NCI-H1105 (cell line): ENCODE results near the gene REEP5.
A peak's percentile ranks its signal among the peaks of the same experiment; 100 is the strongest.
"Not testable (repeated sequence)": the region's sequence is repeated elsewhere in the genome, so short reads cannot be mapped to it uniquely, and the experiment has no call there.

Experiments
- DNase-seq: peaks from one replicate; lab custom pipeline; 2025; lab: John Stamatoyannopoulos, UW

REEP5 gene

GRCh38 chr5:112885001-112885400 lies 37.0 kb downstream of the REEP5 start:
- no peak for DNase-seq

GRCh38 chr5:112883192-112883591 lies 38.8 kb downstream of the REEP5 start:
- no peak for DNase-seq

DNA sequence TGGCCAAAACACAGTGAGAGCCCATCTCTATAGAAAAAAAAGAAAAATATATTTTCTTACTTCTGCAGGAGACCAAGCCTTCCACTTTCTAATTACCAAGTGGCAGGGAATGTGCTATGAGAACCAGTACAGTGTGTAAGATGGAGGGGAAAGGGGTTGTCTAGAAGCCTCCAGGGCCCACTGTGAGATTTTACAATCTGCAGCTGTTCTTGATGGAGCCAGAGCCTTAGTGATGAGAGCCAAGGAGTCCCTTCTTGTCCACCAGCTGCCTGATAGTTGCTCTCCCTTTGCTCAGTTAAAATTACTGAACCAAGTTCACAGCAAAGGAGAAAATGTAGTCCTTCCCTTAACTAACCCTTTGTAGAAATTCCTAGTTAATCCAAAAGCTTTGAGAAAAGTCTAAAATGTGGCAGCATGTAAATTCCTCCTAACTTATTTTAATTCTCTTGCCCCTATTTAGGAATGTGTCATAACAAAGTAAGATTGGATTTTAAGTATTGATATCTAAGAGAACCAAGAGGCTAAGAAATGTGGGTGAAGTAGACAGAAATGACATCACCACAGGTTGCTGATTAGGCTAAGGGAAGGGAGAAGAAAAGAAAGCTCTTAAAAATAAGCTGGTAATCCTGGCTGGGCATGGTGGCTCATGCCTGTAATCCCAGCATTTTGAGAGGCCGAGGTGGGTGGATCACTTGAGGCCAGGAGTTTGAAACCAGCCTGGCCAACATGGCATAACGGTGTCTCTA lies 41.6 kb downstream of the REEP5 start:
- no peak for DNase-seq

- no peak for DNase-seq
These were observed 43.3 kb downstream of the REEP5 start for GRCh38 chr5:112878760-112879159.

DNA sequence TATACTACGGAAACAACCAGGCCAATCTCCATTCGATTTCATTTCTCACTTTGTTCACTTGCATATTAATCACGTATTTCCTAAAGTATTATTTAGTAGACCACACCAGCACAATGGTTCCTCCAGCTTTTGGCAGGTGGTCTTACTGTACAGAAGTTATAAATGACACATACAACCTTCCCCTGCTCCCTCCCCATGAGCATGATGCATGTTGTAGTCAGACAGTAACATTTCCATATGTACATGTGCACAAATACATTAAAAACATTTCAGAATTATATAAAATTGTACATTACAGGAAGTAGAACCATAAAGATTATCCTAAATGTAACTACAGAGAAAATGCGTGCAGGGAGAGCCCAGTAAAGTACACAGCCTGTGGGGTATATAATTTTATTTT lies 43.9 kb downstream of the REEP5 start:
- DNase-seq, result no peak

- DNase-seq, result no peak
These were observed 45.7 kb downstream of the REEP5 start for GRCh38 chr5:112876362-112876761.

GRCh38 chr5:112870966-112871365 lies 51.1 kb downstream of the REEP5 start:
- no peak for DNase-seq

- no peak for DNase-seq
These were observed 52.1 kb downstream of the REEP5 start for GRCh38 chr5:112869948-112870347.

DNA sequence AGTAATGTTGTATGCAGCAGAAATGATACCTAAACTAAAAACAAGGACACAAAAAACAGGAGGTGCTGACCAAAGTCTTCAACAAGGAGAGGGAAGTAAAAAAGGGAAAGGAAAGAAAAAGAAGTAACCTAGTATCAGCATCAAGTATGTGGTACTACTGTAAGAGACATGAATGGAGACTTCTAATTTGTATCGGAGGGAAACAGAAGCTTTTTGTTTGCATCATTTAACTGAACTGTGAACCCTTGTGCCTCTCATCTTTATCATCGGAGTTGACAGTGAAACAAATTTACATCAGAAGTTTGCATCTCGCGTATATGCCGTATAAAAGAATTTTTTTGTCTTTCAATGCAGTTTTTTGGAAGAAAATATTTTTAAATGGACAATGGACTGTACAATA lies 54.6 kb downstream of the REEP5 start:
- no peak for DNase-seq

DNA sequence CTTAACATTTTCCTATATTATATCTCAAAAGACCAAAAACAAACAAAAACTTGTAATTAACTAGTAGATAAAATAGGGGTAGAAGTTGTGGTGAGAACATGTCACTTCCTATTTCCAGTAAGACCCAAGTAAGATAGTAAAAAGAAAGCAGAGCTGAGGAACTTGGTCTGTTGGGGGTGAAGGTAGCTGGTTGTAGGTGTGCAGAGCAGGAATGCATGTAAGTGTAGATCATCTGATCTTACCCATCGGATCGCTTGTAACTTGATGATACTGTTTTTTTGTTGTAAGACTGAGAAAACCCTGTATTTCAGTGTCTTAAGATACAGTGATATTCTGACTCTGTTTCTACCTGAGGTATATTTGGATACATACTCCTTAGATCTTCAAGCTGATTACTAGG lies 55.3 kb downstream of the REEP5 start:
- no peak for DNase-seq

DNA sequence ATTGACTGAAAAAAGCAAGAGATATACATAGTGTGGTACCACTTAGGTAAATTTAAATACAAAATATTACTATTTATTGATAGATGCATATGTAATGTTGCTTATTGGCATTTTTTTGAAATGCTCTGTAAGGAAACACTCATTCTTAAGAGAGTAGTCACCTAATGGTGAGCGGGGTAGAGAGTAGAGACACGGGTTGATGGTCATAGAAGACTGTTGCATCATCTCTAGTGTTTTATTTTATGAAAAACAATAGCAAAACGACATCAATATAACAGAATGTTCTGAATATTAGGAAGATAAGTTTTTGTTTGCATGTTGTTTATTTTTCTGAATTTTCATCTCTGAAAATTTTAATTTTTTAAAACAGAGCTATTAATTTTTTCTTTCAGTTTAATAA lies 56.9 kb downstream of the REEP5 start:
- no peak for DNase-seq

DNA sequence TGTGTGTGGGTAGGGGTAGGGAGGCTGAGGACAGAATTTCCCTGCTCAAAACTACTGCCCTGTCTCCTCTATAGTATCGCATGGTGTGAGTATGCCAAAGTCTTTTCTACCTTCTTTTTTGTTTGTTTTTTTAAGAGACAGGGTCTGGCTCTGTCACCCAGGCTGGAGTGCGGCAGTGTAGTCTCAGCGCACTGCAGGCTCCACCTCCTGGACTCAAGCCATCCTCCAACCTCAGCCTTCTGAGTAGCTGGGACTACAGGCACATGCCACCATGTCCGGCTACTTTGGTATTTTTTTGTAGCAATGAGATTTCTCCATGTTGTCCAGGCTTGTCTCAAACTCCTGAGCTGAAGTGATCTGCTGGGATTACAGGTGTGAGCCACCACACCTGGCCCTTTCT lies 58.5 kb downstream of the REEP5 start:
- DNase-seq, result no peak

DNA sequence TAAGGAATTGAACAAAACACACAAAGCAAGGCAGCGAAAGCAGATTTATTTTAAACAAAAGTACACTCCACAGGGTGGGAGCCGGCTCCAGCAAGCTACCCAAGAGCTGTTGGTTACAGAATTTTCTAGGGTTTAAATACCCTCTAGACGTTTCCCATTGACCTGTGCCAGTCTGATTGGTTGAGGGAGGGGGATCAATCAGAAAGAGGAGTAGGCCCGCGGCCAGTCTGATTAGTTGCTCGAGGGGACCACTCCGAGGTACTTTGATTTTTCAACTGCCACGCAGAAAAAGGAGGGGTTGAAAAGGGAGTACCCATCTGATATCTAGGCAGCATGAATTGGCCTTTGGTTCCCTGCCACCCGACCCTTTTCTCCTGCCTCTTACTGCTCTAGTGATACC lies 59.9 kb downstream of the REEP5 start:
- no peak for DNase-seq

DNA sequence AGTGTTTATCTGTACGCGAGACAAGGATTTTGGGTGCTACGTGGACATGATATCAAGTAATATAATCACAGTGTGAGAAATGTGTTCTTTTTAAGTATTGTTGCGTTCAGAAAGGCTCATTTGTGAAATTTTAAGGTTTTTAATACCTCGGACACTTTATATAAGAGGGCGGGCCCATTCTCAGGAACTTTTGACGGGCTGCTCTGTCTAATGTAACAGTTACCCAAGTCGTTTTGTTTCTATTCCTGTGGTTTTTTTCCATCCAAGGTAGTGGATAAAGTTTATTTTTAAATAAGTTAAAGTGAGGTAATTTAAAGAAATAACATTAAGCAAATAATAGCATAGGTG lies 60.4 kb downstream of the REEP5 start:
- no peak for DNase-seq

DNA sequence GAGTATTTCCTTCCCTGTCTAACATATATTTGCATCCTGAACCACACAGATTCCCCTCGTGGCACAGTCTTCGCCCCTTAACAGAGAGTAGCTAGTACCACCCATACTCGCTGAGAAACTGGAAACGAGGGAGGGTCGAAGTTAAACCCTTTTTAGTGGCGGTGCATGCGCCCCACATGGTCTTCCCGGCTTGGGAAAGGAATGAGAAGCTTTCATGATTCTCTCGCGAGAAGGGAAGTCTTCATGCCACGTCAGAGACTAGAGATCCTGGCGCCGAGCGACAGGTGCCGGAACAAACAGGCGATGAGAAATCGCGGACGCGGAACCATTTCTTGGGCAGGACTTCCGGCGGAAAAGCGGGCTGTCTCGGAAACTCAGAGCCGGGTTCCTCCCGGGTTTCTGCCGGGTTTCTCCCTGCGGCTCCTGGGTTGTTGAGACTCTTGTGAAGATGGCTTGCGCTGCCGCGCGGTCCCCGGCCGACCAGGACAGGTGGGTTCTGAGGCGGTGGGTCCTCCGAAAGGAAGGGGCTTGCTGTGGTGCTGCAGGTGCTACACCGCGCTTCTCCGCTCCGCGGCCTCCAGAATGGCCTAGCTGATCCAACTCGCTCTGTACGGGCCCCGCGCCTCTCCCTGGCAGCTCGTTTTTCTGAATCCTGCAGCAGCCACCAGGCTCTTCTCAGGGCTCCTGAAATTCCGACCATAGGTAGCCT lies 60.9 kb downstream of the REEP5 start, which contains the start of gene SRP19:
Gene SRP19 (plus strand): TSS at position 359 of the 709 bp plus-strand sequence. CDS start 90 bp downstream, at position 449.
- peak; percentile 75 for DNase-seq

DNA sequence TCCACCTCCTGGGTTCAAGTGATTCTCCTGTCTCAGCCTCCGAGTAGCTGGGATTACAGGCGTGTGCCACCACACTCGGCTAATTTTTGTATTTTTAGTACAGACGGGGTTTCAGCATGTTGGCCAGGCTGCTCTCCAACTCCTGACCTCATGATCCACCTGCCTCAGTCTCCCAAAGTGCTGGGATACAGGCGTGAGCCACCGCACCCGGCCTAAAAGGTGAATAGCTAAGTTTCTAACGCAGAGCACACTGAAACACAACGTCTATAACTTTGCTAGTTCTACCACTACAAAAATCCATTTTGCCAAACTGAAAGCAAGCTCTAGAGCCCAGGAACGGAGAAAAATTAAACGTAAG lies 61.5 kb downstream of the REEP5 start:
- DNase-seq, result not testable (repeated sequence)

DNA sequence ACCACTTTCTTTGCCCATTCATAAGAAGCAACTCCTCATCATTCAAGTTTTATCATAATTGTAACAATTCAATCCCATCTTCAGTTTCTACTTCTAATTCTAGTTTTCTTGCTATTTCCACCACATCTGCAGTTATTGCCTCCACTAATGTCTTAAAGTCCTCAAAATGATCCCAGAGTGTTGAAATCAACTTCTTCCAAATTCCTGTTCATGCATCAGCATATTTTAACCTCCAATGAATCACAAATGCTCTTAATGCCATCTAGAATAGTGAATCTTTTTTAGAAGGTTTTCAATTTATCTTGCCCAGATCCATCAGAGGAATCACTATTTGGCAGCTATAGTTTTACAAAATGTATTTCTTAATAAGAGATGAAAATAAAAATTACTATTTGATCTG lies 64.2 kb downstream of the REEP5 start:
- no peak for DNase-seq

DNA sequence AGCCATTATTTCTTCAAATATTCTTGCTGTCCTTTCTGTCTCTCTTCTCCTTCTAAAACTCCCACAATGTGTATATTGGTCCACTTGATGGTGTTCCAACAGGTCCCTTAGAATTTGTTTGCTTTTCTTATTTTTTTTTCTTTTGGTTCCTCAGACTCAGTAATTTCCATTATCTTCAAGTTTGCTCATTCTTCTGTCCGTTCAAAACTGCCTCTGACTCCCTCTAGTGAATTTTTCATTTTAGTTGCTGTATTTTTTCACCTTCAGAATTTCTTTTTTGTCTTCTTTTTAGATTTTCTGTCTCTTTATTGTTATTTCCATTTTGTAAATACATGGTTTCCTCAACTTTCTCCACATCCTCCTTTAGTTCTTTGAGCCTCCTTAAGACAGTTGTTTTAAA lies 67.4 kb downstream of the REEP5 start:
- no peak for DNase-seq

DNA sequence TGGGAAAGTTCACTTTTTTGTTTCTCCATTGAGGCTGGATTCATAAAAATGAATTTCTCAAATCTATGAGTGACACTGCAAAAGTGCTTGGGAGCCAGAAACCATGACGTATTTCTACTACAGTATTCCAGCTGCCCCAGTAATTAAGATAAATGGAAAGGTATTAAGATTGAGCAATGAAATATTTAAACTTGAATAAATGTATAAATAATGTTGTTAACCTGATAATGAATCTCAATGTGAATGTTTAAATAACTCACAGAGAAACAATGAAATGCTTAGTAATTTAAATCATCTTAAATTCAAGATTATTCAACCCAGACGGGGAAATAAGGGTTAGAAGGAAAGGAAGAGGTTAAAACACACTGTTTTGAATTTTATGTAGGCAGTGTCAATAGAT lies 72.1 kb downstream of the REEP5 start:
- DNase-seq, result no peak

DNA sequence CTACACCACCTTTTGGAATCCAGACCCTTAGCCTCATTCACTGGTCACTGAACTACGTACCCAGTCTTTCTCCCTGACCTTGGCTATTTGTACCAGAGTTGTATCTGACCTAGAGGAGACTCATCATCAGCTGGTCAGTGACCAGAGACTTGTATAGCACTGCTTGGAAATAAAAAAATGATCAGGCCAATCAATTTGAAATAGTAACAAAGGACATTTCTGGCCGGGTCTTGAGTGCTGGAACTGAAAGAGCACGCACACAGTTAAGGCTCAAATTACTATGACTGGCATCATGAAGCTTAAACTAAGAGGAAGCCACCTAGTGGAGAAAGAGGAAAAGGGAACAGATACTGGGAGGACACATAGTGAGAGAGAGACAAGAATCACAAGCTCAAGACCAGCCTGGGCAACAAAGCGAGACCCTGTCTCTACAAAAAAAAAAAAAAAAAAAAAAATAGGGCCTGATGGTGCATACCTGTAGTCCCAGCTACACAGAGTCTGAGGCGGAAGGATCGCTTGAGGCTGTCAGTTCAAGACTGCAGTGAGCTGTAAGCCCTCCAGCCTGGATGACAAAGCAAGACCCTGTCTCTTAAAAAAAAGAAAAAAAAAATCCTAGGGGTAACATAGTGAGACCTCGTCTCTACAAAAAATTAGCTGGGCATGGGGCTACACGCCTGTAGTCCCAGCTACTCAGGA lies 73.8 kb downstream of the REEP5 start:
- DNase-seq, result peak; percentile 20

GRCh38 chr5:112847306-112847705 lies 74.7 kb downstream of the REEP5 start:
- no peak for DNase-seq

- DNase-seq, result no peak
These were observed 75.5 kb downstream of the REEP5 start for GRCh38 chr5:112846556-112846955.

DNA sequence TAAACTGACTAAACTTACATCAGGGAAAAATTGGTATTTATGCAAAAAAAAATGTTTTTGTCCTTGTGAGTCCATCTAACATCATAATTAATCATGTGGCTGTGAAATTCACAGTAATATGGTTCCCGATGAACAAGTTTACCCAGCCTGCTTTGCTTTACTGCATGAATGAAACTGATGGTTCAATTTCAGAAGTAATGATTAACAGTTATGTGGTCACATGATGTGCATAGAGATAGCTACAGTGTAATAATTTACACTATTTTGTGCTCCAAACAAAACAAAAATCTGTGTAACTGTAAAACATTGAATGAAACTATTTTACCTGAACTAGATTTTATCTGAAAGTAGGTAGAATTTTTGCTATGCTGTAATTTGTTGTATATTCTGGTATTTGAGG lies 77.5 kb downstream of the REEP5 start:
- no peak for DNase-seq
